ENCODE measurements around the gene IFFO2.

DNA sequence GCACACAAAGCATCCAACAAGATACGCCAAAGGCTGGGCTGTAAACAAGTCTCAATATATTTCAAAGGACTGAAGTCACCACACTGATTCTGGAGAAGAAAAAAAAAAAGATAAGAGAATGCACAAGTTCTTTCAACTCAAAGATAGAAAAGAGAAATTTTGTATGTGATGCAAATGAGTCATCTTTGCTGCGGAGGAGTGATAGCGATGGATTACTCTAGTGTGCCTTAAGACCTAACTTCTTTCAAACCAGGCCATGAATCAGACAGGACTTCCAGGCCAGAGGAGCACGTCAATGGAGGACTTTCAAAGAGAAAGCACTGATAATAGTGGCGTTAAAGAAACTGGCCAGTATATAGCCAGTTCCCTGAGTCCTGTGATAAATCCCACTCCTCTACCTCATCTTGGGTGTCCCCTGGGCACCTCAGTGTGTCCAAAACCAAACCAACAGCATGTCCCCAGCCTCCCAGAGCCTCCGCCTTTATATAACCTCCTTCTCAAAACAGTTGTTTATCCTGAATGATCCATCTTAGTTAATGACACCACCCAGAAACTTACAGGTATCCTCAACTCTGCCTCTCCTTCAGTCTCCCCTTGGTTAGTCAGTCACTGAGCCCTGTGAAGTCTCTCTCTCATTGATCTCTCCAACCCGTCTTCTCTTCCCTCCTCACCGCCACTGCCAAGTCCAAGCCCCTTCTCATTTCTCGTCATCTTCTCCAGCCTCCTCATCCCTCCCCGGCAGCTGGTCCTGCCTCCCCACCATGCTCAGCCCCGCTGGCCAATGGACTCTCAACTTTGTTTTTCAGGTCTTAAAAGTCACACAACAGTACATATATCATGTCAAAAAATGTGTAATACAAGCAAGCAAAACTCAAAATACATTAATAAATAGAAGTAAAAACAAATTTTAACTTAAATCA is 47.2 kb upstream of the IFFO2 start:
- no peak for TF ChIP-seq TOX (CRISPR knock-in tag; IDR thresholded peaks at IDR 0.05; ENCODE audit: borderline replicate concordance)
- TF ChIP-seq ZNF8 (CRISPR knock-in tag; IDR thresholded peaks at IDR 0.05), result no peak
- no peak for TF ChIP-seq ESRRG (CRISPR knock-in tag; IDR thresholded peaks at IDR 0.05)
- no peak for TF ChIP-seq TCF4 (CRISPR knock-in tag; IDR thresholded peaks at IDR 0.05; ENCODE audit: borderline replicate concordance)
- TF ChIP-seq GLIS3 (CRISPR knock-in tag; IDR thresholded peaks at IDR 0.05), result no peak
- TF ChIP-seq BACH2 (CRISPR knock-in tag; IDR thresholded peaks at IDR 0.05; ENCODE audit: borderline replicate concordance), result no peak
- no peak for TF ChIP-seq ZC3H10 (CRISPR knock-in tag; IDR thresholded peaks at IDR 0.05)
